HG03575 (cell line): Measurements from ENCODE around the gene NCR3LG1.

Source experiments
- ATAC-seq: cut with Tn5 transposase; IDR thresholded peaks from one replicate; pipeline ENCODE4 v1.9.1; 2021; ENCODE audit not compliant: unreplicated experiment, insufficient number of reproducible peaks, low FRiP score; ENCODE audit errors: extremely low read depth

The NCR3LG1 gene

DNA sequence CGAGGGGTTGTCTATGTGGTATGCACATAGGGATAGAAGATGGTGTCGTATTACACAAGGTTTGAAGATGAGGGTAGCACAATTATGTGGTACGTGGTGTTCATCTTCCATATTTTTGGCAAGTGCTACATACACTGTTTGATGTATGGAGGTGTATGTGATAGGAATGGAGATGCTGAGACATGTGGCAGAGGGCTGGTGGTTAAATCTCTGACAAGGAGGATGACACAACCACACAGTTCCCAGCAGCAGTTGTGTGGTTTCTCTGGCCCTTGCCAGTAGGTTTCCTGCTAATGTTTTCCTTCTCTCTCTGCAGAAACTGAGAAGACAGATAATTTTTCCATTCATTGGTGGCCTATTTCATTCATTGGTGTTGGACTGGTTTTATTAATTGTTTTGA is 17.0 kb downstream of the NCR3LG1 start:
- ATAC-seq = no peak

- ATAC-seq = no peak
These were observed 17.5 kb downstream of the NCR3LG1 start for GRCh38 chr11:17369094-17369493.

DNA sequence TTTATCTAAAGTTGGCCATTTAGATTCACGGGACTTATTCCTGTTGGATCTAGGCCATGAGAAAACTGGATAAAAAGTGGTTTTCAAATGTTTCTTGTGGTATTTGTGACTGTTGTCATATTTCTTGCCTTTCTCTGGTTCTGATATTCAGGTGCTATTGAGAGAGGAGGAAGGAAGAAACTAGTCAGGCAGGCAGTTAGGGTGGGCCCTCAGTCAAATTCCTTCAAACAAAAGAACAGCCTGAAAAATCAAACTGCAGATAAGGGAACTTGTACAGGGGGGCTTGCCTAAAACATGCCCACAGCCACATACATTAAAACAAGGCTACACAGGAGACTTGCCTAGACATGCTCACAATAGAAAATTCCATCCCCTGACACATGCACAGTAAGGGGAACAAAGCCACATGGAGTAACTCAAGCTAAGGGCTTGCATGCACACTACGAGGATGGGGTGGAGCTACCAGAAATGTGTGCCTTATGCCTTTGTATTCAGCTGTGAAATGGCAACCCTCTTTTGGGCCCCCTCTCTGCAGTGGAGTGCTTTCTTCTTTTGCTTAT is 18.2 kb downstream of the NCR3LG1 start:
- ATAC-seq = no peak

DNA sequence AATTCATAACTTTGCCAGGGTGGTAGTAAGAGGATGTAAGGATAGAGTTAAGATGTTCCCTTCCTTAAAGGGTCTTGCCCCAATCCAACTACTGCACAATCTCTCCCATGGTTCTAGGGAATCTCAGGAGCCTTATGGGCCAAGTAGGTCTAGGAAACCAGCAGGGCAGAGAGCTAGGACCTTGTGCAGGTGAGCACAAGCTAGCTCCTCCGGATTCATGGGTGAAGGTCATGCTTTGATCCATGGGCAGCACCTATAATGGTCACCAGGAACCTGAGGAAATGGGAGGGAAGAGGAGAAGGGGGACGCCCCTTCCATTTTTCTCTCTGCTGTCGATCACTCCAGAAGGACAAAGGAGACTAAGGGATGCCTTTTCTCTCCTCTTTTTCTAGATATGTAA is 20.0 kb downstream of the NCR3LG1 start:
- no peak for ATAC-seq

- ATAC-seq = no peak
These were observed 23.9 kb downstream of the NCR3LG1 start for GRCh38 chr11:17375547-17375946.

DNA sequence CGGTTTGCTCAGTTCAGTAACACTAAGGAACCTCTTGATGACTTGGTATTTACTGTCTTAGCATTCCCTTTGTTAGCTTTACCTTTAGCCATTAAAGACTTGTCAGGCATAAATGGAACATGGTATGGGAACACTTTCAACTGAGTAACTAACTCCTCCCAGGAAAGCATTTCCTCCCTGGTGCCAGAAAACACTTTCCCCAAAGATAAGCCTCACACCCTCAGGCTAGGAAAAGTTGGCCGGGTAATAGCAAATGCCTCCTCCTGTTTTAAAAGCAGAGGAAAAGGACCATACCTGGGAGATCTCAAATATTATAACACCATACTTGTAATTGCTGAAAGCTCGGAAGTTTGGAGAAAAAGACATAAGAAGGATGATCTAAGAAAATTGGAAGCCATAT is 24.9 kb downstream of the NCR3LG1 start:
- ATAC-seq = no peak

- ATAC-seq = no peak
These were observed 27.1 kb downstream of the NCR3LG1 start for GRCh38 chr11:17378655-17379054.

- no peak for ATAC-seq
These were observed 28.0 kb downstream of the NCR3LG1 start for GRCh38 chr11:17379383-17380180.

DNA sequence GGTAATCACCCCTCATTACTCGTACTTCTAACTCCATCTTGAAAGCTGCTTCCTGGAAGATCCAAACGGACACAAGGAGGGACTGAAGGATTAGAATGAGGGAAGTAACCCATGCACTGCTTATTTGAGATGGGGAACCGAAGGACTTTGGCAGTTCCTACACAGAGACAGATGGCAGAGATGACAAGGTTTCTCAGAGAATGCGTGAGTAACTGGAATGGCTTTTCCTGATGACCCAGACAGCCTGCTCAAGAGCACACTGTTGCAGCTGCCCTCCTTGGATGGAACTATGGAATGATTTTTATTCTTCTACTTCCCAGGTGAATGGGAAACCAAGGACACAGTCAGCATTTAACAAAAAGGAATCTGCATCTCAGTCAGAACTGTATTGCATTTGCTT is 29.6 kb downstream of the NCR3LG1 start:
- ATAC-seq = no peak

GRCh38 chr11:17382046-17382728 is 30.6 kb downstream of the NCR3LG1 start:
- ATAC-seq = no peak

DNA sequence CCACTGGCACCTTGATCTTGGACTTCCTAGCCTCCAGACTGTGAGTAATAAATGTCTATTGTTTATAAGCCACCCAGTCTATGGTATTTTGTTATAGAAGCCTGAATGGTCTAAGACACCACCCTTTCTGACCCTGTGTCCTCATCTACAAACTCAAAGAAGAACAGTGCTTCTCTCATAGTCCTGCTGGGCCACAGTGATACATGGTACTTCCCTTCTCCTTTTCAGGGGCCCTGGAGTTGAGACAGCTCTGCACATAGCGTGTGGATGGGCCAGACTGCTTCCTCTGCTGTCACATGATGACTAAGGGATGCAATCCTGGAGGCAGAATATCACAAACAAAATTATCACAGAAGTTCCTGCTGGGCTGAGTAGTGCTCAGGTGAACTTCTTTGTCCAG is 31.9 kb downstream of the NCR3LG1 start:
- no peak for ATAC-seq

- ATAC-seq = no peak
These were observed 32.5 kb downstream of the NCR3LG1 start for GRCh38 chr11:17384002-17384511.

GRCh38 chr11:17385492-17385891 is 33.9 kb downstream of the NCR3LG1 start:
- no peak for ATAC-seq

GRCh38 chr11:17385926-17386325 is 34.3 kb downstream of the NCR3LG1 start:
- ATAC-seq = no peak

GRCh38 chr11:17386331-17387084 is 34.9 kb downstream of the NCR3LG1 start:
- no peak for ATAC-seq

DNA sequence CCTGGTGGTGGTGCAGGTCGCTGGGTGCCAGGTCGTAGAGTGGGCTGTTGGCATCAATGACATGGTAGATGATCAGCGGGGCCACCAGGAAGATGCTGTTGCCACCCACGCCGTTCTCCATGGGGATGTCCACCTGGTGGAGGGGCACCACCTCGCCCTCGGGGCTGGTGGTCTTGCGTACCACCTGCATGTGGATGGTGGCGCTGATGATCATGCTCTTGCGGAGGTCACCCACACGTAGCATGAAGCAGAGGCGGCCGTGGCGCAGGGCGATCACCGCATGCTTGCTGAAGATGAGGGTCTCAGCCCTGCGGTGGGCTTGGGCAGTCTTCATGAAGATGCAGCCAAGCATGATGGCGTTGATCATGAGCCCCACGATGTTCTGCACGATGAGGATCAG is 35.7 kb downstream of the NCR3LG1 start:
- ATAC-seq = no peak

DNA sequence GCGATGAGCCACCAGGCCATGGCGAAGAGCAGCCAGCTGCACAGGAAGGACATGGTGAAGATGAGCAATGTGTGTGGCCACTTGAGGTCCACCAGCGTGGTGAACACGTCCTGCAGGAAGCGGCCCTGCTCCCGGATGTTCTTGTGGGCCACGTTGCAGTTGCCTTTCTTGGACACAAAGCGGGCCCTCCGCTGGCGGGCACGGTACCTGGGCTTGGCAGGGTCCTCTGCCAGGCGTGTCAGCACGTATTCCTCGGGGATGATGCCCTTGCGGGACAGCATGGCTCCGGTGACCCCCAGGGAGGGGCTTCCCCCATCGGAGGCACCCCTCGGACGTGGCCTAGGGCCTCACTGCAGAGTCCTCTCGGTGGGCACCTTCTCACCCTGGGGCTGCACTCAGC is 36.2 kb downstream of the NCR3LG1 start:
- ATAC-seq = no peak

DNA sequence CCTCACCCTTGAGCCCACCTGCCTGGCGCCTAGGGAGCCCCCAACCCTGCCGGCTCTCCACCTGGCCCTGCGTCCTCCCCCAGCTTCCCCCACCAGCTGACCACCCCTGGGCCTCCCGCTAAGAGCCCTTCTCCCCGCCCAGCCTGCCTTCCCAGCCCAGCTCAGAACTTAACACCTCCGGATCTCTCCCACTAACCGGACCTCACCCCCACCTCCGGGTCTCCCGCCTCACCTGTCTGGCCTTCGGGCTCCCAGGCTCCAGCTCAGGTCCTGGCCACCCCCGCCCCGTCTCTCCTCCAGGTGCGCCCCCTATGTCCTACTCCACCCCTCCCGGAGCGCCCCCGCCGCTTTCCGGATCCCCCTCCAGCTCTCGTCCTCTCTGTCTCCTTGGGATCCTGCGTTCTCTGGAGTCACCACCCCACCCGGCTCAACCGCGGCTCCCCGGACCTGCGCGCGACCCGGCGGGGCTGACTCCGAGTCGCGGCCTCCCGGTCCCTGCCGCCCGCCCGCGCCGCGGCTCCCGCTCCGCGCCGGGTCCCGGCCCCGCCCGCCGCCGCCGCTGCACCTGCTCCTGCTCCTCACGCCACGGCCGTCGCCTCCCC is 37.1 kb downstream of the NCR3LG1 start, which contains the start of gene KCNJ11:
KCNJ11 (minus strand) TSS at position 51 of the 602 bp plus-strand sequence. CDS start 568 bp downstream, outside the sequence.
- no peak for ATAC-seq
